Measurements from ENCODE around the gene PRR20A. TPM values are rescaled to one million over a fixed set of nuclear protein-coding genes. Genes with fewer than 3 reads are reported as not detected.
"Not testable (repeated sequence)": the region's sequence is repeated elsewhere in the genome, so short reads cannot be mapped to it uniquely, and the experiment has no call there.

The PRR20A gene
- not detected for polyA plus RNA-seq (ENCODE audit: insufficient read length in 3 of 3)

GRCh38 chr13:57140235-57140968 lies at the start of gene PRR20A:
TSS of gene PRR20A (plus strand) at chr13:57140918. CDS start at chr13:57141305, 387 bp downstream.
- DNase-seq (ENCODE audit: low read depth in 3 of 3, low spot score in 2 of 3), result not testable (repeated sequence)

DNA sequence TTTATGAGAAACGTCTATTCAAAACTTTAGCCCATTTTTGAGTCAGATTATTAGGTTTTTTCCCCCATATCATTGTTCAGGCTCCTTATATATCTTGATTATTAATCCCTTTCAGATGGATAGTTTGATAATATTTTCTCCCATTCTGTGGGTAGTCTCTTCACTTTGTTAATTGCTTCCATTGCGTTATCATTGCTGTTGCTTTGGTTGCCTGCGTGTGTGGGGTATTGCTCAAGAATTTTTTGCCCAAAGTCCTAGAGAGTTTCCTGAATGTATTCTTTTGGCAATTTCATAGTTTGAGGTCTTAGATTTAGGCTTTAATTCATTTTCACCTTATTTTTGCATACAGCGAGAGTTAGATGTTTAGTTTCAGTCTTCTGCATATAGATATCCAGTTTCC lies 25.8 kb upstream of the PRR20A start:
- no peak for DNase-seq (ENCODE audit: low read depth in 3 of 3, low spot score in 2 of 3)

- no peak for DNase-seq (ENCODE audit: low read depth in 3 of 3, low spot score in 2 of 3)
Measured at GRCh38 chr13:57123681-57124080, 17.0 kb upstream of the PRR20A start.

- no peak for DNase-seq (ENCODE audit: low read depth in 3 of 3, low spot score in 2 of 3)
Measured at GRCh38 chr13:57128909-57129308, 11.8 kb upstream of the PRR20A start.

DNA sequence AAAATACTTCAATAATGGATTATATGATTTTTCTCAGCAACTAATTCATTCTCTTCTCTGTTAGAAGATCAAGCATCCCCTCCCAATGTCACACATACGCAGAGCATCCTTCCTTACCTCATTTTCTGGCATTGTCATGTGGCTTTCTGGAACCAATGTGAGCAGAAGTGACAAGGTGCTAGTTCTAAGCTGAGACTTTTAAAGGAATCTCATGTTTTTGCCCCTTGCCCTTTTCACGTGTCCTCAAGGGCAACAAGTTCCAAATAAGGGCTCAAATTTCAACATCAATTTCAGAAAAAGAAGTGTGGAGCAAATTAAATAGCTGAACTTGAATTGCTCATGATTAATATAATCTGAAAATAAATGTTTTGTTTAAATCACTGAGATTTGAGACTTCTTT lies 4.6 kb upstream of the PRR20A start:
- DNase-seq (ENCODE audit: low read depth in 3 of 3, low spot score in 2 of 3), result no peak

- no peak for DNase-seq (ENCODE audit: low read depth in 3 of 3, low spot score in 2 of 3)
Measured at GRCh38 chr13:57137585-57137984, 3.1 kb upstream of the PRR20A start.

GRCh38 chr13:57138988-57139387 lies 1.7 kb upstream of the PRR20A start:
- DNase-seq (ENCODE audit: low read depth in 3 of 3, low spot score in 2 of 3), result no peak

DNA sequence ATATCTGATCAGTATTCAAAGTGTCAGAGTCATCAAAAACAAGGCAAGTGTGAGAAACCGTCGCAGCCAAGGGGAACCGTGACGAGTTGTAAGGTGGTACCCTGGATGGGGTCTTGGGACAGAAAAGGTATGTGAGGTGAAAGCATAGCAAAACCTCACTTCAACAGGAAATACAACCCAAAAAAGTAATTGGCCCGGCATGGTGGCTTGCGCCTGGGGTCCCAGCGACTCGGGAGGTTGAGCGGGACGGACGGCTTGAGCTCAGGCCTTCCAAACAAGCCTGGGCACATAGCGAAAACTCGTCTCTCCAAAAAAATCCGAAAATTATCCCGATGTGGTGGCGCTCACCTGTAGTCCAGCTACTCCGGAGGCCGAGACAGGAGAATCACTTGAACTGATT lies 937 bp upstream of the PRR20A start:
- not testable (repeated sequence) for DNase-seq (ENCODE audit: low read depth in 3 of 3, low spot score in 2 of 3)

DNA sequence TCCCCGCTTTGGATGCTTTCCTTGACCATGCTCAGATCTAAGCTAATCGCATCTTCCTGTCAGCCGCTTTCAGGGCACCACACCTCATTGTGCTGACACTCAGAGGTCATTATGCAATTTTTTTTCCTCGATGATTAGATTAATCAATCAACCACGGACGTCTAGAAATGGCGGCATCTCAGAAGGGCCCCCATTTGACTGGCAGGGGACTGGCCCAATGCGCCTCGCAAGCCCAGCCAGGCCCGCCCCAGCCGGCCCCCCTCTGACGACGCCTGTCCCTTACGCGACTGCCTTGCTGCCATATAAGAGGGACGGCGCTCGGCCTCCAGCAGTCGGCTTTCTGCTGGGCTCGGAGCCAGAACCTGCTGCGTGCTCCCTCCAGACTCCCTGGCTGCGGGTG lies 6.5 kb downstream of the PRR20A start, which contains the start of gene PRR20B:
Gene PRR20B (plus strand): TSS at position 301 of the 400 bp plus-strand sequence. CDS start 387 bp downstream, outside the sequence.
- not testable (repeated sequence) for DNase-seq (ENCODE audit: low read depth in 3 of 3, low spot score in 2 of 3)

DNA sequence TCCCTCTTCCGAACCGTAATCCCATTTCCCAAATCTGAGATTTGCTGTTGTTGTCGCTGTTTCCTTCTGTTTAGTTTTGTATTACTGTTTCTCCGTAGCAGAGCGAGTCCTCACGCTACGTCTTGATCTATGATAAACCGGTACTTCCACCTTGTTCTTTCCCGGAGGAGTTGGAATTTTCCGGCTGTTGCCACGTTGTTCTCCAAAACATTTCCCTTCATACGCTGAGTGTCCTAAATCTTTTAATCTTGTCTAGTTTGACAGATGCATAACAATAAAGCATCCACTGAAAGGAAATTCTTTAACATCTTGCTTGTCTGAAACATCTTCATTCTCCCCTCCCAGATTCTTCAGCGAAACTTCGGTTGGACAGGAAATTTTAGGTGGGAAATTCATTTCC lies 7.4 kb downstream of the PRR20A start:
- DNase-seq (ENCODE audit: low read depth in 3 of 3, low spot score in 2 of 3), result not testable (repeated sequence)

GRCh38 chr13:57153761-57154160 lies 13.0 kb downstream of the PRR20A start, which contains the start of gene PRR20C:
TSS of gene PRR20C (plus strand) at chr13:57154061. CDS start at chr13:57154448, 387 bp downstream.
- not testable (repeated sequence) for DNase-seq (ENCODE audit: low read depth in 3 of 3, low spot score in 2 of 3)

- not testable (repeated sequence) for DNase-seq (ENCODE audit: low read depth in 3 of 3, low spot score in 2 of 3)
Measured at GRCh38 chr13:57160332-57160731, 19.6 kb downstream of the PRR20A start, which contains the start of gene PRR20D. TSS of gene PRR20D (plus strand) at chr13:57160632. CDS start at chr13:57161019, 387 bp downstream.

GRCh38 chr13:57166897-57167296 lies 26.2 kb downstream of the PRR20A start, which contains the start of gene PRR20E:
TSS of gene PRR20E (plus strand) at chr13:57167197. CDS start at chr13:57167584, 387 bp downstream.
- DNase-seq (ENCODE audit: low read depth in 3 of 3, low spot score in 2 of 3), result not testable (repeated sequence)

DNA sequence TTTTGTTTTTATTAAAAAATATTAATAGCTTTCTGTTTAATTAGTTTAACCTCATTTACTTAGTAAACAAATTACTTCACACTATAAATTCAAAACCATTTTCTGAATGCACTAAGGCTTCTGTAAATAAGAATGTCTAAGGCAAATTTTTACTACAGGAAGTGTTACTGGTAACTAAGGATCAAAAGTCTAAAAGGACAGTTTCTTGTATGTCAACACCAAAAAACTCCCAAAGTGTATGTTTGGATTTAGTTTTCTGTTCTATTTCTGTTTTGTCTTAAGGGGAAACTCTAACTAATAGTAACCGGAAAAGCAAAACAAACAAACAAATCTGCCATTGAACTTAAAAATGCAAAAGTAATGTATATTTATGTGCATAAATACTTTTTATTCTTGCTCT lies 50.9 kb downstream of the PRR20A start:
- DNase-seq (ENCODE audit: low read depth in 3 of 3, low spot score in 2 of 3), result no peak

Other genes starting within 250 kb of the PRR20A start
- gene PRR20B, start 6.6 kb downstream of the PRR20A start, polyA plus RNA-seq (ENCODE audit: insufficient read length in 3 of 3), result not detected
- not detected for gene PRR20C, start 13.1 kb downstream of the PRR20A start, polyA plus RNA-seq (ENCODE audit: insufficient read length in 3 of 3)
- gene PRR20D, start 19.7 kb downstream of the PRR20A start, polyA plus RNA-seq (ENCODE audit: insufficient read length in 3 of 3), result not detected
- gene PRR20E, start 26.3 kb downstream of the PRR20A start, polyA plus RNA-seq (ENCODE audit: insufficient read length in 3 of 3), result not detected